GF-D8 (cell line): ENCODE data around the gene KRT23.

Experiments used
- DNase-seq: peaks from one replicate; lab custom pipeline; 2025; lab: John Stamatoyannopoulos, UW

Gene KRT23

DNA sequence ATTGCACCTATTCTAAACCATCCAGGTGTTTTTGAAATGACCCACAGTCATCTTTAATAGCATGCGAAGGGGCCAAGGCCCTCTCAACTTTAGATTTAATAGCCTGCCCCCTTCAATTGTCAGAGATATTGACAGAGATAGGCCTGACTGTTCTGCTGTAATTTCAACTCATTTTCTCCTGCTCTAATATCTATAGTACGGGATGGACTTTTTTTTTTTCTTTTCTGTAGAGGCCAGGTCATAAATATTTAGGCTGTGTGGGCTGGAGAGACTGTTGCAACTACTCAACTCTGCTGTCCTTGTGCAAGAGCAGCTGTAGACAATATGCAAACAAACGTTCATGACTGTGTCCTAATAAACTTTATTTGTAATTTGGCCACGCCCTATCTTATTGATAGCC is 27.7 kb downstream of the KRT23 start:
- no peak for DNase-seq

- no peak for DNase-seq
These were observed 28.1 kb downstream of the KRT23 start for GRCh38 chr17:40909351-40909750.

DNA sequence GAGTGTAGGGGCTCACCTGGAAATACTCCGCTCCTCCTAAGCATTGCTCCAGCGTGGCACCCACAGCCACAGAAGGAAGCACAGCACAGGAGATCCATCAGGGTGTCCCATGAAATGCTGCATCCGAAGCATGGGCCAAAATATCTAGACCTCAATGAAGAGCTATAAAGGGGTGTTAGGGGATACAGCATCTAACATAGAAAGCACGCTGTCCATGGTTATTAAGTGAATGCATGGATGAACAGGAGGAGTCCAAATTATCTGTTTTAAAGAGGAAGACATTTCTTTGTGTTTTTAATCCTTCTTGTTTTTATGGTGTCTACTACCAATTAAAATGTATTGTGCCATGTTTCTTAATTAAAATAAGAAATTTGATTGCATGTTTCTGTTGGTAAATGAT is 30.8 kb downstream of the KRT23 start:
- DNase-seq, result no peak

DNA sequence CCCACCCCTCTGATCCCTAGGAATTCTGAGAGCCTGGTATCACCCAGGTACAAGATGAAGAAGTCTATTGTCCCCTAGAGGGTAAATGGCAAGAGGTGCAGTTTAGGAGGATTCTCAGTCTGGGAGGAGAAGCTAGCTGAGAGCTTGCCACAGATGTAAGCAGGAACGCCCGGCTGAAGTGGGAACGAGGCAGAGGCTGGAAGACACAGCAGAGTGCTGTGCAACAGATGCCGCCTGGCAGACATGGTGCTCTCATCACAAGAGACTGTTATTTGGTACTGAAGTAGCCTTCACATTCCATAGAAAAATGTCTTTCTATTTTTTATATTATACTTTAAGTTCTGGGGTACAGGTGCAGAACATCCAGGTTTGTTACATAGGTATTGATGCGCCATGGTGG is 32.1 kb downstream of the KRT23 start:
- no peak for DNase-seq

DNA sequence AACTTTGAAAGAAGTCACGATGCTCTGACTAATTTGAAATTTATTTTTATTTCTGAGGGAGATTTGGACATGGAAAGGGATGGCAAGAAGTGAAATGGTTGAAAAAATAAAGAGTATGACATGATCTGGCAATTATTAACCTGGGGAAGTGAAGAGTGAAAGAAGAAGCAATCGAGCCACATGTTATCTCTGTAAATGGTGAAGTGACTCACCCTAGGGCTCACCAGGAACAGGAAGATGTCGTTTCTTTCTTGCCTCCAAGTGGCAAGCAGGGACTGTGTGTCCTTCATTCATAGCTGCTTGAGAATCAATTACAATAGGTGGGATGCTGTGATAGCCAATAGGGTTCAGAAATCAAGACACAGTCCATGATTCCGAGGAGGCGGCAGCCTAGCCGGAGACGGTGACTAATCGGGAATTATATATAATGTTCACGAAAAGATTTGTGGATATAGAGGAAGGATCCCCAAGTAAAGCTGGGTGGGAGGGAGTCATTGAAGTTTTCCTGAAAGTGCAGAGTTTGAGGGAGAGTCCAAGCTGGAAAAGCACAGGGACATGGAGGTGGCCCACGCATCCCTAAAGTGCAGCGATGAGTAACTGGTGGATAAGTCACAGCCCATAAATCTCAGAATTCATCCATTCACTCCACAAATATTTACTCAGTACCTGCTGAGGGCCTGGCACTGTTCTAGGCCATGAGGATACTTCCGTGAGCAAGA is 34.2 kb downstream of the KRT23 start:
- DNase-seq, result no peak

GRCh38 chr17:40902498-40902897 is 34.9 kb downstream of the KRT23 start:
- DNase-seq, result no peak

GRCh38 chr17:40901981-40902474 is 35.4 kb downstream of the KRT23 start:
- DNase-seq, result no peak

DNA sequence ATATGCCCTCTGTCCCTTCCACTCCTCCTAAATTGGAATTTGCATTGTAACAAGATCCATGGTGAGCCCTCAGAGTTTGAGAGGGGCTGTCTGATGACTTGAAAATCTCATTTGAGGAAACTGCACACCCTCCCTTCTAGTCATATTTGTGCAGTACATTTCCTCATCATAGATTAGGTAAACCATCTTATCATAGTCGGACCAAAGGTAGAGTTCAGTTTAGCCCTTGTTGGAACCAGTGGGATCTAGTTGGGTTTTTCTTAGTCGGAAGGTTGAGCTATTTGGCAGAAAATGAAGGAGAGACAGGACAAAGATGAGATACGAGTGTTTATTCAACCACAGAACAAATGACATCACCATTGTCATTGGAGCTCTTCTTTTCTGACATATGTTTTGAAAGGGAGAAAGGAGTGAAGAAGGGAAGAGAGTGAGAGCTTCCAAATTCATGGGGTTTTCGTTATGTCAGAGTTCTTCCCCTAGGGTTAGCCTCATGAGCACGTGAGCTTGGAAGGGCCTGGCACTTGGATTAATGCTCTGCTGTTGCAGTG is 36.6 kb downstream of the KRT23 start:
- no peak for DNase-seq

DNA sequence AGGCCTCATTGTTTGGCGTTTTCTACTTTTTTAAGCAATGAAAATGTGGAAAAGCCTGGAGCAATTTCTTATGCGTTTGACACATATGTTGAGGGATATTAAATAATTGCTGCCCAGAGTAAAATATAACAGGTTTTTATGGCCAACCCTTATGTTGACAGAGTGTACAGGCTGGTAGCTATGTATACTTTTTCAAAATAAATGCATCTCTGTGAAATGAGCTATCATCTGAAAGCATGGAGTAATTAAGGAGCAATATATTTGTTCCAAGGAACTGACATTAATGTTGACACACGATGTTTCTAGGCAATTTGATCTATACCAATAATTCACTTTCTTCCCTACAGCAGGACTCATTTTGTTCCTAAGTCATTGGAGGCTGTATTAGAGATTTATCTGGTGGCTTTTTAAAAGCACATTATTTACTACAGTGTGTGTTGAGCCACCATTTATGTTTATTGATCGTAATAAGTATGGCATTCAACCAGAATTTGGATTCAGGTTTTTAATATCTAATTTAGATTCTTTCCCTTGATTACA is 40.5 kb downstream of the KRT23 start:
- no peak for DNase-seq

- no peak for DNase-seq
These were observed 42.2 kb downstream of the KRT23 start for GRCh38 chr17:40895106-40895730.

DNA sequence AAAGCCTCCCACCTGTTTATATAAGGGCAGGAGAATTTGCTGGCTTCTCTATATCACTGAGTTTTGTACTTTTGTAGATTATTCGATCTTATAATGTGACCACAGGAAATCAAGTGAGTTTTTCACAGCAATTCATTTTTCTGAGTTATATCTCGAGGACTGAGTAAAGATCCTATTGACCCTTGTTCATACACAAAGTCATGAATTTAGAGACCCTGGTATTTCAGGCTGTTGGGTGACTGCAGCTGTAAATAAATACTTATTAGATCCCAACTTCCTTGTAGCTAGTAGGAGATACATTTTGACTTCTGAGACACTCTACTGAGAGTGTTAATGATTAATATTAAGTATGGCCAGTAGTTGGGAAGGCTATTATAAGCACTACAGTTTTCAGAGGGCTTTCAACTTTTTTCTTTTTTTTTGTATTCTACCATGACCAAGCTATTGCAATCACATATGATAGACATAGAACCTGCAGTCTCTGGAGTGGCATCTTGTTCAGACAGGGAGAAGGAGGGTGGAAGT is 49.2 kb downstream of the KRT23 start:
- no peak for DNase-seq

DNA sequence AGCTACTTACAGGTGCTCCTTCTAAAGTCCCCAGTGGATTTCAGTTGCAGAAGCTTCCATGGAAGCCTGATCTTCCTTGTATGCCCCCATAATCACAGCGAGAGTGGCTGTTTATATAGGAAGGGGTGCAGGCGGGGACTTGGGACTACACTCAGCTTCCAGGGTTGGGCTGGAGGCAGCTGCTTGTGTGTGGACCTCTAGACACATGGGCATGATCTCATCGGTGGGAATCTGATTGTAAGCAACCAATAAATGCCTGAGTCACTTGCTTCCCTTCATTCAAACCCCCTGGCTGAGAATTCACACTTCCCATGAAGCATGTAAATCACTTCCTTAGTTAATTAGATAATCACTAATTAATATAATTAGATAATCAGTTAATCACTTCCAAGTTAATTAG is 51.4 kb downstream of the KRT23 start:
- no peak for DNase-seq

- DNase-seq, result no peak
These were observed 52.5 kb downstream of the KRT23 start, which contains the start of gene KRT20 for GRCh38 chr17:40884708-40885512. TSS of gene KRT20 (minus strand) at chr17:40885242. CDS start at chr17:40885185, 57 bp downstream.

- DNase-seq, result no peak
These were observed 53.7 kb downstream of the KRT23 start for GRCh38 chr17:40883626-40884334.

DNA sequence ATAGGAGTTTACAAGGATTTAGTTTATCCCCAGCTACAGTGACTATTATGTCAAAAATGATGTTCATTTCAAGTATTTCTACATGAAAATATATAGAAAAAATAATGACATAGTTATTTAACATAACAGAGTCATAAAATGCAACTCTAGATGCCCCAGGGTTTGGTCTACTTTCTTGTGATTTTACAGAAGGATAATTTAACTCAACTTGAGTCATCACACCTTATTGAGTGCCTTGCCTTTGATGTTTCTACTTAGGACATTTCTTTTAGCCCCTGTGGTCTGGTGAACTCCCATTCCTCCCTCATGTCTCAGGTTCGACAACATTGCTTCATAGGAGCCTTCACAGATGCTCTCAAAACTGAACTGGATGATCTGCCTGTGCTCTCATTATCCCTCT is 54.4 kb downstream of the KRT23 start:
- no peak for DNase-seq

GRCh38 chr17:40879026-40879425 is 58.4 kb downstream of the KRT23 start:
- no peak for DNase-seq

- DNase-seq, result no peak
These were observed 59.4 kb downstream of the KRT23 start for GRCh38 chr17:40878044-40878443.

DNA sequence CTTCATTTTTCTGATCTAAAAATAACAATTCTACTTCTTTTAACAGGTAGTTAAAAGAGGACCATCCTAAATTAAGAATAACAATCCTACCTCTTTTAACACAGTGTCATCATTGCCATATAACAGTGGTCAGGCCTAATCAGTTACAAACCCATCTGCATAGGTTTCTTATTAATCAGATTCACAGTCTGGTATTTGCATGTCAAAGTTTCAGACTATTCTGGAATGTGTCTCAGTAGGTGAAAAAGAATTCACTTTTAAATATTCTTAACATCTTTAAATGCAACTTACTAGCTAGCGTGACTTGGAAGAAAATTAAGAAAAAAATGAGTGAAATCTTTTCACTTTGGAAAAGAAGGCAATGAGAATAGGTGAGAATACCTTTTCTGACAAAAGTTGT is 63.6 kb downstream of the KRT23 start:
- no peak for DNase-seq

- no peak for DNase-seq
These were observed 64.2 kb downstream of the KRT23 start for GRCh38 chr17:40873255-40873654.
